NCI-H774 (cell line): ENCODE measurements around the gene MPPED2.

Experiments
- DNase-seq: peaks from one replicate; lab custom pipeline; 2025; lab: John Stamatoyannopoulos, UW

Gene MPPED2

DNA sequence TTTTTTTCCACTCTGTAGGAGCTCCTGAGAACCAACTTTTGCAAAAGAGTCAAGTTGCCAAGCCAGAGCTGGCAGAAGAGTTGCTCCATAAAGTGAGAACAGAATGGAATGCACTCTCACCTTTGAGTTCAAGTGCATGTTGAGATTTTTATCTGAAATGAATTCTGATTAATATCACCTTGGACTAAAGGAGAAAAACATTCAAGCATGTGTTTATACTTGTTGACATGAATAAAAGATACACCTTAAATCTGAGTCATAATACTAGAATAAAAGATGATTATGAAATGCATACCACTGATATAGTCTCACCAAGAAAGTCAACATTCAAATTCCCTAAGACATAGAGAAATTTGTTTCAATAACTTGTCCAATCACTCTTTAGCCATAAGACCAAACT is 225.4 kb downstream of the MPPED2 start:
- DNase-seq = no peak
